Measurements from ENCODE around the gene NAXD. TPM values are rescaled to one million over a fixed set of nuclear protein-coding genes. Genes with fewer than 3 reads are reported as not detected.

The NAXD gene
- total and polyA plus RNA-seq, 10 of the 15 experiments (the other 5 are each of a cell fraction or from before 2014, with no cell fraction given): 1.5 to 36.2 (median 23.8) TPM

DNA sequence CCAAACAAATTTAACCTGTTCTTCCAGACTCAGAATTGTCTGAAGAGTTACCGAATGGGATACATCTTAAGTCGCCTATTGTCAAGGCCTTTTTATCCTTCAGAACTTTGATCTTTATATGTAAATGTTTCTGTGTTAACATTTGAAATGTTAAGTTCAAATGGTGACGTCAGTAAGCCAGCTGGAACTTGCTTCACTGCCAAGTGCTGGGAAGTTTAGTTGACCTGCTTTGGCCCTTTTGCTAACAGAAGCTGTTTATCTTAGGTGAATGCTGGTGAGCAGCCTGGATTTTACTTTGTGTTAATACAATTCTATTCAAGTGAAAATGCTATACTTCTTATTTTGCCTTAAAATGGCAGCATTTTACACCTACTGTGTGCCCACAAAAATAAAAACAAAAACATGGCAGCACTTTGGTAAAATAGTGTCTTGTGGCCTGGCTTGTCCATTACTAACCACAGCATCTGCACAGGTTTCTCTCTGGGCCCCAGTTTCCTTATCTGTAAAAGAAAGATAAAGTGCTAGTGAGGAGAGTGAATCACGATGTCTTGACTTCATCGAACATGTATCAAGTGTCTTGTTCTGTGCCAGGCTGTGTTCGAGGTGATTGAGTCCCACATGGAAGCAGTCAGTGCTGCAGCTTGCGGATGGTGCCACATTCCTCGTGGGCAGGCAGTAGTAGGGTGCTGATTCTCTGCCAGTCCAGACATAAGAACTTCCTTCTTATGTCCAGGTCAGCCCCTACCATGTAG lies 2.2 kb downstream of the NAXD start:
- Histone ChIP-seq H3K9ac (ENCODE audit: control insufficient read depth, insufficient read depth, low read length) (no peak overlapping the region), H3K9me3 (replicated peaks; ENCODE audit: control insufficient read depth, insufficient read depth, low read length) (no peaks in the 10 kb centered on the region), H3K79me2 (ENCODE audit: control insufficient read depth, insufficient read depth, low read length) (peaks cover 63% of the 10 kb centered on the region), H3K4me3 (peak overlapping the region; percentile 63; the same call in 1 of the 2 replicates), H3K27me3 (replicated peaks in 1 of 2; ENCODE audit: control insufficient read depth in 2 of 2, insufficient read depth in 2 of 2, low read length in 1 of 2) (no peaks in the 10 kb centered on the region), H3K4me1 (ENCODE audit: control insufficient read depth, insufficient read depth, low read length) (peaks cover 10% of the 10 kb centered on the region), H3K4me2 (ENCODE audit: control insufficient read depth, insufficient read depth) (peak overlapping the region; percentile 82), H3K27ac (ENCODE audit: control insufficient read depth, insufficient read depth) (no peak overlapping the region; the same call in 1 of the 2 replicates), H4K20me1 (ENCODE audit: control insufficient read depth, insufficient read depth) (no peaks in the 10 kb centered on the region), H3K36me3 (ENCODE audit: control insufficient read depth in 2 of 2, insufficient read depth in 2 of 2, low read length in 1 of 2) (no peaks in the 10 kb centered on the region), H2AFZ (ENCODE audit: control insufficient read depth, low read depth, low read length) (no peak overlapping the region)
- ATAC-seq (no peak), FAIRE-seq (peak; percentile 68), DNase-seq (ENCODE audit: low read depth, low spot score) (no peak)
- SMC1A ChIA-PET (ENCODE audit: uncharacterized antibody, unreplicated experiment): interaction anchor here (1.0 to 2.7 kb wide), 15 partner anchors 18 to 203 kb away, joined by 3 to 9 read pairs (median 5); no protein-coding TSS in a partner anchor
- TF ChIP-seq SREBF2 (IDR thresholded peaks at IDR 0.05; ENCODE audit: low read length) (no peak), ATF7 (IDR thresholded peaks at IDR 0.05; ENCODE audit: low read depth) (peak; percentile 36; the same call in 1 of the 2 replicates)
- WGBS (ENCODE audit: insufficient coverage, insufficient replicate concordance, low lambda C conversion rate, missing lambda C conversion rate): 97% methylated on average over 8 of the region's 8 CpGs
- no TSS peak for BruUV-seq (replicated peaks)
- RAD21 ChIA-PET (ENCODE audit: unreplicated experiment): interaction anchor here (0.6 to 4.3 kb wide), 12 partner anchors 21 to 202 kb away, joined by 3 to 22 read pairs (median 4); partner anchors contain the start of gene CARS2
- CTCF ChIA-PET: interaction anchor here (0.8 to 3.1 kb wide), 13 partner anchors 21 to 205 kb away, joined by 3 to 19 read pairs (median 5); partner anchors contain the start of gene RAB20
- in situ Hi-C loops (cut with MboI) (no loop called here), intact Hi-C loops (cut with micrococcal nuclease; ENCODE audit: unreplicated experiment) (loop anchor here (2.0 to 5.0 kb wide), 3 partner anchors 25 to 295 kb away; no protein-coding TSS in a partner anchor)
- POLR2A ChIA-PET: interaction anchor here (1.0 to 1.9 kb wide), 7 partner anchors 9 to 98 kb away, joined by 3 to 8 read pairs (median 5); no protein-coding TSS in a partner anchor

- no peak for ATAC-seq
- Histone ChIP-seq H3K36me3 (ENCODE audit: control insufficient read depth in 2 of 2, insufficient read depth in 2 of 2, low read length in 1 of 2) (peaks cover 1 to 3% of the 10 kb centered on the region in 2 experiments), H3K9ac (ENCODE audit: control insufficient read depth, insufficient read depth, low read length) (no peak overlapping the region), H3K4me3 (no peak overlapping the region), H3K27me3 (replicated peaks in 1 of 2; ENCODE audit: control insufficient read depth in 2 of 2, insufficient read depth in 2 of 2, low read length in 1 of 2) (no peaks in the 10 kb centered on the region), H3K9me3 (replicated peaks; ENCODE audit: control insufficient read depth, insufficient read depth, low read length) (no peaks in the 10 kb centered on the region), H2AFZ (ENCODE audit: control insufficient read depth, low read depth, low read length) (no peak overlapping the region), H3K4me1 (ENCODE audit: control insufficient read depth, insufficient read depth, low read length) (peaks cover 10% of the 10 kb centered on the region), H3K27ac (ENCODE audit: control insufficient read depth, insufficient read depth) (no peak overlapping the region), H4K20me1 (ENCODE audit: control insufficient read depth, insufficient read depth) (peaks cover 2% of the 10 kb centered on the region; the same call in 1 of the 2 replicates), H3K79me2 (ENCODE audit: control insufficient read depth, insufficient read depth, low read length) (peaks cover 70% of the 10 kb centered on the region), H3K4me2 (ENCODE audit: control insufficient read depth, insufficient read depth) (no peak overlapping the region)
- FAIRE-seq: no peak
- intact Hi-C loops (cut with micrococcal nuclease; ENCODE audit: unreplicated experiment) (loop anchor here (5.0 kb wide), 2 partner anchors 59 to 294 kb away; no protein-coding TSS in a partner anchor), in situ Hi-C loops (cut with MboI) (no loop called here)
- CTCF ChIA-PET: interaction anchor here (0.8 to 3.1 kb wide), 7 partner anchors 13 to 204 kb away, joined by 3 to 18 read pairs (median 9); no protein-coding TSS in a partner anchor
- BruUV-seq (replicated peaks): no TSS peak
- SMC1A ChIA-PET (ENCODE audit: uncharacterized antibody, unreplicated experiment): interaction anchor here (1.0 to 2.7 kb wide), 7 partner anchors 22 to 200 kb away, joined by 3 to 8 read pairs (median 4); no protein-coding TSS in a partner anchor
- POLR2A ChIA-PET: interaction anchor here (1.2 to 1.6 kb wide), 3 partner anchors 11 to 97 kb away, joined by 3 to 6 read pairs (median 4); no protein-coding TSS in a partner anchor
- TF ChIP-seq SRF (IDR thresholded peaks at IDR 0.05; ENCODE audit: low read depth in 2 of 2, low read length in 2 of 2): no peak
- DNase-seq (ENCODE audit: low read depth, low spot score): no peak
- RAD21 ChIA-PET (ENCODE audit: unreplicated experiment): interaction anchor here (0.6 to 4.3 kb wide), 6 partner anchors 22 to 396 kb away, joined by 3 to 22 read pairs (median 4); no protein-coding TSS in a partner anchor
- 98% methylated on average over 8 of the region's 8 CpGs for WGBS (ENCODE audit: insufficient coverage, insufficient replicate concordance, low lambda C conversion rate, missing lambda C conversion rate)
Observed at GRCh38 chr13:110618167-110618566, 2.8 kb downstream of the NAXD start.
